NT2/D1 (cell line): ENCODE data around the gene RGS17.
"Not testable (repeated sequence)": the region's sequence is repeated elsewhere in the genome, so short reads cannot be mapped to it uniquely, and the experiment has no call there.

ENCODE experiments used
- DNase-seq: peaks from one replicate; pipeline ENCODE4 v3.0.0-alpha.2; 2011; ENCODE audit warnings: low read depth, low spot score
- H3K27me3 ChIP-seq: 2 replicates; pipeline ENCODE4 v1.6.0; 2011; ENCODE audit warnings: mild to moderate bottlenecking; ENCODE audit not compliant: insufficient read length, insufficient read depth
- H3K36me3 ChIP-seq: 2 replicates; pipeline ENCODE4 v1.6.1; 2011; ENCODE audit warnings: mild to moderate bottlenecking, low read length, mixed read lengths; ENCODE audit not compliant: insufficient read depth, insufficient read length
- H3K4me1 ChIP-seq: 2 replicates; pipeline ENCODE4 v1.5.1; 2011; ENCODE audit not compliant: insufficient read depth, insufficient read length
- H3K4me3 ChIP-seq: 2 replicates; pipeline ENCODE4 v1.5.1; 2011; ENCODE audit warnings: low read depth; ENCODE audit not compliant: insufficient read length
- H3K9ac ChIP-seq: 2 replicates; pipeline ENCODE4 v1.6.0; 2011; ENCODE audit warnings: low read depth; ENCODE audit not compliant: insufficient read length
- H3K9me3 ChIP-seq: 2 replicates; pipeline ENCODE4 v1.5.1; 2011; ENCODE audit warnings: mild to moderate bottlenecking, low read length; ENCODE audit not compliant: insufficient read depth
- SUZ12 ChIP-seq: IDR thresholded peaks from 2 replicates; pipeline ENCODE4 v1.6.1; 2011; ENCODE audit not compliant: insufficient read length, insufficient read depth; ENCODE audit errors: extremely low read depth
- YY1 ChIP-seq: IDR thresholded peaks from 2 replicates; pipeline ENCODE4 v1.6.1; 2011; ENCODE audit not compliant: insufficient read length, insufficient read depth
- ZNF274 ChIP-seq: IDR thresholded peaks from 2 replicates; pipeline ENCODE4 v1.6.1; 2011; ENCODE audit warnings: mild to moderate bottlenecking, low read depth, low read length

Gene RGS17

GRCh38 chr6:152979116-152979515 lies 152.0 kb downstream of the RGS17 start:
- peaks cover 49% of the 10 kb centered on the region for H3K36me3 ChIP-seq
- DNase-seq = no peak
- H3K9me3 ChIP-seq = no peaks in the 10 kb centered on the region
- H3K27me3 ChIP-seq = no peaks in the 10 kb centered on the region
- no peak overlapping the region for H3K4me3 ChIP-seq
- H3K4me1 ChIP-seq = no peaks in the 10 kb centered on the region
- TF ChIP-seq ZNF274 (no peak), SUZ12 (no peak)
- no peak overlapping the region for H3K9ac ChIP-seq

GRCh38 chr6:152978058-152978457 lies 153.0 kb downstream of the RGS17 start:
- H3K4me3 ChIP-seq = no peak overlapping the region
- no peak overlapping the region for H3K9ac ChIP-seq
- DNase-seq = no peak
- TF ChIP-seq ZNF274 (no peak), SUZ12 (no peak), YY1 (no peak)
- H3K9me3 ChIP-seq = no peaks in the 10 kb centered on the region
- no peaks in the 10 kb centered on the region for H3K27me3 ChIP-seq
- peaks cover 59% of the 10 kb centered on the region for H3K36me3 ChIP-seq
- H3K4me1 ChIP-seq = no peaks in the 10 kb centered on the region

- H3K36me3 ChIP-seq = peaks cover 64% of the 10 kb centered on the region
- no peak overlapping the region for H3K4me3 ChIP-seq
- no peaks in the 10 kb centered on the region for H3K4me1 ChIP-seq
- no peak for DNase-seq
- no peak overlapping the region for H3K9ac ChIP-seq
- H3K9me3 ChIP-seq = no peaks in the 10 kb centered on the region
- H3K27me3 ChIP-seq = no peaks in the 10 kb centered on the region
- TF ChIP-seq SUZ12 = no peak
Measured at GRCh38 chr6:152977556-152977955, 153.5 kb downstream of the RGS17 start.

GRCh38 chr6:152976749-152977148 lies 154.3 kb downstream of the RGS17 start:
- H3K4me1 ChIP-seq = no peaks in the 10 kb centered on the region
- no peak overlapping the region for H3K4me3 ChIP-seq
- TF ChIP-seq ZNF274 = no peak
- TF ChIP-seq YY1 = no peak
- no peak for TF ChIP-seq SUZ12
- peaks cover 72% of the 10 kb centered on the region for H3K36me3 ChIP-seq
- no peaks in the 10 kb centered on the region for H3K9me3 ChIP-seq
- no peak overlapping the region for H3K9ac ChIP-seq
- H3K27me3 ChIP-seq = no peaks in the 10 kb centered on the region
- no peak for DNase-seq

GRCh38 chr6:152975204-152975915 lies 155.7 kb downstream of the RGS17 start:
- Histone ChIP-seq H3K4me3 (no peak overlapping the region), H3K4me1 (no peaks in the 10 kb centered on the region), H3K27me3 (no peaks in the 10 kb centered on the region), H3K9me3 (no peaks in the 10 kb centered on the region), H3K9ac (no peak overlapping the region), H3K36me3 (peaks cover 82% of the 10 kb centered on the region)
- no peak for DNase-seq
- no peak for TF ChIP-seq SUZ12
- no peak for TF ChIP-seq ZNF274
- no peak for TF ChIP-seq YY1

- Histone ChIP-seq H3K9me3 (no peaks in the 10 kb centered on the region), H3K4me1 (no peaks in the 10 kb centered on the region), H3K9ac (no peak overlapping the region), H3K36me3 (peaks cover 79% of the 10 kb centered on the region), H3K4me3 (no peak overlapping the region), H3K27me3 (no peaks in the 10 kb centered on the region)
- TF ChIP-seq ZNF274 = no peak
- TF ChIP-seq SUZ12 = no peak
- no peak for DNase-seq
Measured at GRCh38 chr6:152973916-152974315, 157.2 kb downstream of the RGS17 start.

GRCh38 chr6:152969688-152970418 lies 161.2 kb downstream of the RGS17 start:
- no peaks in the 10 kb centered on the region for H3K4me1 ChIP-seq
- no peak overlapping the region for H3K4me3 ChIP-seq
- no peaks in the 10 kb centered on the region for H3K9me3 ChIP-seq
- H3K9ac ChIP-seq = no peak overlapping the region
- no peaks in the 10 kb centered on the region for H3K27me3 ChIP-seq
- H3K36me3 ChIP-seq = peaks cover 47% of the 10 kb centered on the region
- no peak for DNase-seq
- TF ChIP-seq SUZ12 (no peak), ZNF274 (no peak), YY1 (no peak)

- H3K36me3 ChIP-seq = peaks cover 12% of the 10 kb centered on the region
Measured at GRCh38 chr6:152966168-152966894, 164.8 kb downstream of the RGS17 start.

More at GRCh38 chr6:152966168-152966894, 164.8 kb downstream of the RGS17 start:
- DNase-seq, H3K4me3 ChIP-seq, H3K9ac ChIP-seq, H3K4me1 ChIP-seq, H3K27me3 ChIP-seq, H3K9me3 ChIP-seq: not testable (repeated sequence)
